Endodermal cell (in vitro differentiated cells): ENCODE measurements around the gene METTL16. TPM values are rescaled to one million over a fixed set of nuclear protein-coding genes. Genes with fewer than 3 reads are reported as not detected.

ENCODE experiments used
- DNase-seq: peaks from one replicate; pipeline ENCODE4 v3.0.0-alpha.2; 2017
- H3K27ac ChIP-seq: 2 replicates; pipeline ENCODE4 v1.5.1; 2013; ENCODE audit warnings: mild to moderate bottlenecking, low read depth, low read length, moderate library complexity
- H3K27me3 ChIP-seq: 2 replicates; pipeline ENCODE4 v1.6.1; 2013; ENCODE audit warnings: mild to moderate bottlenecking, low read length, moderate library complexity; ENCODE audit not compliant: insufficient read depth, control insufficient read depth, poor library complexity, severe bottlenecking
- H3K36me3 ChIP-seq: 2 replicates; pipeline ENCODE4 v1.7.0; 2013; ENCODE audit warnings: mild to moderate bottlenecking, low read length, moderate library complexity; ENCODE audit not compliant: control insufficient read depth, insufficient read depth
- H3K4me1 ChIP-seq: one replicate; pipeline ENCODE4 v1.7.0; 2013; ENCODE audit warnings: low read length; ENCODE audit not compliant: control insufficient read depth, insufficient read depth
- H3K4me3 ChIP-seq: 2 replicates; pipeline ENCODE4 v1.5.1; 2013; ENCODE audit warnings: mild to moderate bottlenecking, low read length, moderate library complexity
- H3K9ac ChIP-seq: 2 replicates; pipeline ENCODE4 v1.6.1; 2013; ENCODE audit warnings: mild to moderate bottlenecking, low read length, moderate library complexity; ENCODE audit not compliant: poor library complexity, severe bottlenecking; ENCODE audit errors: extremely low read depth
- H3K9me3 ChIP-seq: 2 replicates; pipeline ENCODE4 v1.6.1; 2013; ENCODE audit warnings: mild to moderate bottlenecking, low read length, moderate library complexity; ENCODE audit not compliant: control insufficient read depth
- H3K27ac Mint-ChIP-seq: 2 replicates; pipeline ENCODE4 v1.8.0; 2020; ENCODE audit warnings: mixed read lengths
- H3K27me3 Mint-ChIP-seq: 2 replicates; pipeline ENCODE4 v1.8.0; 2021; ENCODE audit warnings: mild to moderate bottlenecking, mixed read lengths; ENCODE audit not compliant: insufficient read depth
- H3K36me3 Mint-ChIP-seq: 2 replicates; pipeline ENCODE4 v1.8.0; 2020; ENCODE audit warnings: low read depth, mixed read lengths
- H3K4me1 Mint-ChIP-seq: 2 replicates; pipeline ENCODE4 v1.8.0; 2020; ENCODE audit warnings: mixed read lengths
- H3K4me3 Mint-ChIP-seq: 2 replicates; pipeline ENCODE4 v1.8.0; 2020; ENCODE audit warnings: mild to moderate bottlenecking, moderate library complexity, mixed read lengths
- H3K9me3 Mint-ChIP-seq: 2 replicates; pipeline ENCODE4 v1.8.0; 2020; ENCODE audit warnings: mild to moderate bottlenecking, mixed read lengths
- WGBS, 2 experiments: methylation state at CpG; one replicate each; pipeline versions ENCODE4 v1.1.5 to v1.1.7; 2013; ENCODE audit warnings: missing lambda C conversion rate in 2 of 2, mixed read lengths in 1 of 2; ENCODE audit not compliant: insufficient coverage in 1 of 2, insufficient read length in 1 of 2; 5-methylcytosine and 5-hydroxymethylcytosine counted together
- total RNA-seq, 2 donors: library from RNA; stranded (reverse); fragmentation: NEBNext Ultra II Directional in 1 of 2; extraction: Animal tissue kit (Norgen Biotek cat#: 25700) in 1 of 2; gene quantifications; 2 replicates in 1 of 2; 3 replicates in 1 of 2; pipeline ENCODE4 v1.2.1, GENCODE V29; 2021
- TF ChIP-seq, protein P1 (sequence below): fragments of 200-600 bp; sonication (generic); conservative IDR thresholded peaks from 2 replicates; pipeline ENCODE4 v1.5.0; 2021; ENCODE audit warnings: antibody characterized with exemption, mild to moderate bottlenecking

The METTL16 gene
- total RNA-seq, 2 donors from 2014 or later, result 51.5 to 59.6 TPM

- peak; percentile 89 for DNase-seq
- Mint-ChIP-seq H3K4me1 (peaks cover 1% of the 10 kb centered on the region), H3K4me3 (no peak overlapping the region), H3K9me3 (no peaks in the 10 kb centered on the region), H3K36me3 (peaks cover 6% of the 10 kb centered on the region), H3K27ac (peak overlapping the region; percentile 68), H3K27me3 (no peaks in the 10 kb centered on the region)
- H3K27me3 ChIP-seq, result no peaks in the 10 kb centered on the region
- H3K9ac ChIP-seq, result no peak overlapping the region
- peaks cover 11% of the 10 kb centered on the region for H3K36me3 ChIP-seq
- TF ChIP-seq, protein P1, sequence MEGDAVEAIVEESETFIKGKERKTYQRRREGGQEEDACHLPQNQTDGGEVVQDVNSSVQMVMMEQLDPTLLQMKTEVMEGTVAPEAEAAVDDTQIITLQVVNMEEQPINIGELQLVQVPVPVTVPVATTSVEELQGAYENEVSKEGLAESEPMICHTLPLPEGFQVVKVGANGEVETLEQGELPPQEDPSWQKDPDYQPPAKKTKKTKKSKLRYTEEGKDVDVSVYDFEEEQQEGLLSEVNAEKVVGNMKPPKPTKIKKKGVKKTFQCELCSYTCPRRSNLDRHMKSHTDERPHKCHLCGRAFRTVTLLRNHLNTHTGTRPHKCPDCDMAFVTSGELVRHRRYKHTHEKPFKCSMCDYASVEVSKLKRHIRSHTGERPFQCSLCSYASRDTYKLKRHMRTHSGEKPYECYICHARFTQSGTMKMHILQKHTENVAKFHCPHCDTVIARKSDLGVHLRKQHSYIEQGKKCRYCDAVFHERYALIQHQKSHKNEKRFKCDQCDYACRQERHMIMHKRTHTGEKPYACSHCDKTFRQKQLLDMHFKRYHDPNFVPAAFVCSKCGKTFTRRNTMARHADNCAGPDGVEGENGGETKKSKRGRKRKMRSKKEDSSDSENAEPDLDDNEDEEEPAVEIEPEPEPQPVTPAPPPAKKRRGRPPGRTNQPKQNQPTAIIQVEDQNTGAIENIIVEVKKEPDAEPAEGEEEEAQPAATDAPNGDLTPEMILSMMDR, result peak; percentile 51
- H3K4me1 ChIP-seq, result no peaks in the 10 kb centered on the region
- no peaks in the 10 kb centered on the region for H3K9me3 ChIP-seq
- 73 to 74% methylated on average over 7 to 20 of the region's 20 CpGs for WGBS, 2 experiments
- no peak overlapping the region for H3K27ac ChIP-seq
- no peak overlapping the region for H3K4me3 ChIP-seq
These were observed 142.0 kb downstream of the METTL16 start for GRCh38 chr17:2369551-2370210.

DNA sequence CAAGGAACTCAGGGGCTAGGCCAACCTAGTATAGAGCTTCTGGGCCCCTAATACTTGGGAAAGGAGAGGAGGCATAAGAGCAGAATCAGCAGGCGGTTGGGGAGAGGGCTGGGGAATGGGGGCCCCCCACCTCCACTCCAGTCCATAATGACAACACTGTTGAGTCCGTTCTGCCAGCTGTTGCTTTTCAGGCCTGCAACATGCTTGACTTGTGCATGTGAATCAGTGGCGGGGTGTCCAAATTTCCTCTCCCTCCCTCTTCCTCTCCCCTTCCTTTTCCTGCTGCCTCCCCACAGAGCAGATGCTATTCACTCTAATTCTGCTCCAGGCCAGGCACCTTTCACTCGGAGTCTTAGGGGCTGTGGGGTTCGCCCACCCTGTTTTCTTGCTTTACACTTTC lies 142.6 kb downstream of the METTL16 start:
- Histone ChIP-seq H3K4me3 (no peak overlapping the region), H3K36me3 (peaks cover 17% of the 10 kb centered on the region), H3K4me1 (no peaks in the 10 kb centered on the region), H3K9me3 (no peaks in the 10 kb centered on the region), H3K27ac (no peak overlapping the region), H3K27me3 (no peaks in the 10 kb centered on the region), H3K9ac (no peak overlapping the region)
- TF ChIP-seq, protein P1, result no peak
- WGBS, 2 experiments, result 84 to 94% methylated on average over 2 to 5 of the region's 5 CpGs
- H3K27ac Mint-ChIP-seq, result no peak overlapping the region
- no peaks in the 10 kb centered on the region for H3K27me3 Mint-ChIP-seq
- H3K9me3 Mint-ChIP-seq, result no peaks in the 10 kb centered on the region
- H3K4me3 Mint-ChIP-seq, result no peak overlapping the region
- peaks cover 6% of the 10 kb centered on the region for H3K36me3 Mint-ChIP-seq
- DNase-seq, result no peak
- peaks cover 1% of the 10 kb centered on the region for H3K4me1 Mint-ChIP-seq

DNA sequence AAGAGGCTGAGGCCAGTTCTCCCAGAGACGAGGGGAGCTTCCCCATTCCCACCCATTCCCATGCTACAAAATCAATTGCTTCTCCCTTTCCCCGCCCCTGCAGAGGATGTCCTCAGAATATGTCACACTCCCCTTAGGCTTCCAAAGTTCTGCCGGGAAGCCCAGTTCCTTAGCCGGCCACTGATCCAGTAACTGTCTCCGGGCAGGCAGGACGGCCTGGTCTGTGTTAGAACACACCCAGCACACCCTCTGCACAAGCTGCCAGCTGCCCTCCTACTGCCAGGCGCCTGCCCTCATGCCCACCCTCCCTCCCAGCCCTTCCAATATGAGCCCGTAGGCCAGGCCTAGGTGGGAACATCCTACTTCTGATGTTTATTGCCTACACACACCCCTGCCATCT lies 143.3 kb downstream of the METTL16 start:
- no peaks in the 10 kb centered on the region for H3K27me3 ChIP-seq
- WGBS, 2 experiments, result 86 to 89% methylated on average over 3 to 8 of the region's 8 CpGs
- no peak overlapping the region for H3K27ac Mint-ChIP-seq

More for the DNA sequence above, 143.3 kb downstream of the METTL16 start:
- Histone ChIP-seq H3K4me1 (no peaks in the 10 kb centered on the region), H3K27ac (no peak overlapping the region), H3K9me3 (no peaks in the 10 kb centered on the region), H3K4me3 (no peak overlapping the region), H3K36me3 (peaks cover 19% of the 10 kb centered on the region), H3K9ac (no peak overlapping the region)
- DNase-seq, result no peak
- Mint-ChIP-seq H3K36me3 (peaks cover 6% of the 10 kb centered on the region), H3K4me3 (no peak overlapping the region), H3K4me1 (peaks cover 1% of the 10 kb centered on the region), H3K27me3 (no peaks in the 10 kb centered on the region), H3K9me3 (no peaks in the 10 kb centered on the region)
- TF ChIP-seq, protein P1, result no peak
